T-helper 9 cell (primary cell): ENCODE measurements around the gene EPDR1.

Experiments
- DNase-seq: peaks from one replicate; pipeline ENCODE4 v3.0.0-alpha.2; 2020
- total RNA-seq, 2 donors: gene quantifications; one replicate each; lab custom pipeline; 2026; lab: John Stamatoyannopoulos, UW

The EPDR1 gene
- 0 reads per million in 2 donors for total RNA-seq

DNA sequence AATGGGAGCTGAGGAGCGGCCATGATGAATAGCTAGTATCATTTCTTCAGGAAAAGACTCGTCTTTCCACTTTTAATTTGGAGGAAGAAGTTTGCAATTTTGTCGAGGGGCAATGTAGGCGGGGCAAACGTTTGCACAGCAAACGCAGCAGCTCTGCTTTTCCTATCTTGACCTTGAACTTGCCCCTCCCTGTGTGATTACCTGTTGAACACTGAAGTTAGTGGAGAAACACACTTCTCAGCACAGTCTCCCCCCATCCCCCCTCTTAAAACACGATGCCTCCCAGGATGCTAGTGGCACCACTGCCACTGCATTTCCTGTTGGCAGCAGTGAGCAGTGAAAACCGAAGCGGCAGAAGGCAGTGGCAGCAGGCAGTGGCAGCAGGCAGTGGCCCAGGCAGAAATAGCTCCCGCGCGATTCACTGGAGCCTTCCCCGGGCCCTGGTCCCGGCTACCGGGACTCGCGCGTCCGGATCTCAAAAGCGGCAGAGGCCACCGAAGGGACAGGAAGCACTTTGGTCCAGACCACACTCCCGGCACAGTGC is at the start of gene EPDR1:
EPDR1 (plus strand) TSS at position 336 of the 544 bp plus-strand sequence. CDS start 300 bp downstream, outside the sequence.
- no peak for DNase-seq

DNA sequence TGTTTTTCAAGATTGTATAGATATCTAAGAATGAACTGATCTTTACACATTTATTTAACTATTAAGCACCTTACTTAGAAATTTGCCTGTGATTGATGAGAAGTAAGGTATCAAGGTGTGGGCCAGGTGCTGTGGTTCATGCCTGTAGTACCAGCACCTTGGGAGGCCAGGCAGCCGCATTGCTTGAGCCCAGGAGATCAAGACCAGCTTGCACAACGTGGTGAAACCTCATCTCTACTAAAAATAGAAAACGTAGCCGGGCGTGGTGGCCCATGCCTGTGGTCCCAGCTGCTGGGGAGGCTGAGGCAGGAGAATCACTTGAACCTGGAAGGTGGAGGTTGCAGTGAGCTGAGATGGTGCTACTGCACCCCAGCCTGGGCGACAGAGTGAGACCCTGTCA is 38.4 kb upstream of the EPDR1 start:
- no peak for DNase-seq

DNA sequence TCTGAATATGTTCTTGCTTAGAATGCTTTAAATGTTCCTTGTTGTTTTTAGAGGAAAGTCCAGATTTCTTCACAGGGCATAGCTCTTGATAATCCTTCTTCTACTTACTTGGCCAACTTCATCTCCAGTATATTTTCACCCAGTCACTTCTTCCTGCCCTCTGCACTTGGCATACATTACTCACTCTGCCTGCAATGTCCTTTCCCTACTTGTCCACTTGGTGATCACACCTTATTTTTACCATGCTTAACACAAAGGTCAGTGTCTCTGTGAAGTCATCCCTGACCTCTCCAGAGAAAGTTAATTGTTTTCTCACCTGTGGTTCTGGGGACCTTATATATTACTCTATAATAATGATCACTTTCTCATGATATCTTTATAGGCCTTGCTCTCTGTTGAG is 27.1 kb upstream of the EPDR1 start:
- DNase-seq = no peak

DNA sequence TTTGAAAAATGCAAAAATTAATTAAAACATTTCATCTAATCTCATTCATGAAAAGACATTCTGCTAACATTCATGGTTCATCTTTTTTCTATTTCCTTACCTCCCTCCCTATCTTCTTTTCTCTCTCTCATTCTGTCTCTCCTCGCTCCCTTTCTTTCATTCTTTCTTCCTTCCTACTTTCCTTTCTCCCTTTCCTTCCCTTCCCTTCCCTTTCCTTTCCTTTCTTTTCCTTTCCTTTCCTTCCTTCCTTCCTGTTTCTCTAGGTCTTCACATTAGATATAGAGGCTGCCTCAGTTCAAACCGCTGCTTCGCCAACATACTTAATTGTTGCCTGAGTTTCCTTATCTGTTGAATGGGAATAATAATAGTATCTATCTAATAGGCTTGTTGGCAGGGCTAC is 25.8 kb upstream of the EPDR1 start:
- DNase-seq = no peak

DNA sequence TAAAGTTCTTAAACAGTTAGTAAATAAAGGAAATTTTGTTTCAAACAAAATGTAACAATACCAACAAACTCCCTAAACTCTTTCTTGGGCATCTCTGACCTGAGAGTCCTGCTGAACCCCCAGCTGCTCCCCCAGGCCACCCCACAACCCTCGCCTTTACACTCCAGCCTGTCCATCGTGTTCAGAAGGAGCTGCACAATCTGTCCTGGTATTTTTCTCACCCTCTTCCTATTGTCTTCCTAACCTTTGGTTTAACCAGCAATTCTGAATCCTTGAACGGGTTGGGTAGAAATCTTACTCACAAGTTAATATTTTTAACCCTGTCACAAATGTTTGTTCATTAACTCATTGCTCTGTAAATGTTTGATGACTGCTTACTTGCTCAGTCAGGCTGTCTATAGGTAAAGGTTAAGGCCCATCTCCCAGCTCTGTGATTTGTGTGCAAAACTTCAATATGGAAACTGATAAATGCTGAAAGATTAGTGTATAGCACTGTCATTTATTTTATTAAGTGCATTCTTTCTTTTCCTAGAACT is 20.7 kb upstream of the EPDR1 start:
- no peak for DNase-seq

DNA sequence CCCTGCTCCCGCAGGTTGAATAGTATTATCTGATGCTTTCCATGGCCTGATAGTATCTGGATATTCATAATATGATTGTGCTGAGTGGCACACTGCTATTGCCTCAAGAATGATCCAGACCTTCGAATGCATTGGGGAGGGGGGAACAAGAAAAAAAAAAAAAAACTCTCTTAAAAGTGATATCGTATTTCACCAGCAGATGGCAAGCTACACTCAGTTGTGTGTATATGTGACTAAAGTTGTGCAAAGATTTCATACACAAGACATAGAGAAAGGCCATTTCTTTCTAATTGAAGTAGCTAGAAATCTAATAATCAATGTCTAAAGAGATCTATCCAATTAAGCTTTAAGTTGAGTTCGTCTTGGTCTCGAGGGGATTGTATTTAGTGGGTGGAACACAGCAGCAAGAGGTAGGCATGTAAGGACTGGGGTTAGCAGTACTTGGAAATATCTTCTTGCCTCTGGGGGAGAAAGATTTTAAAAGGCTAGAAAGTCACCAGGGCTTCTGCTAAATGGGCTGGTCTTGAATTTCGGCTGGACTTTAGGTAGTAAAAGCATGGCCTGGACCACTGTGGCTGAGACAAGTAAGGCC is 19.1 kb upstream of the EPDR1 start:
- DNase-seq = no peak

DNA sequence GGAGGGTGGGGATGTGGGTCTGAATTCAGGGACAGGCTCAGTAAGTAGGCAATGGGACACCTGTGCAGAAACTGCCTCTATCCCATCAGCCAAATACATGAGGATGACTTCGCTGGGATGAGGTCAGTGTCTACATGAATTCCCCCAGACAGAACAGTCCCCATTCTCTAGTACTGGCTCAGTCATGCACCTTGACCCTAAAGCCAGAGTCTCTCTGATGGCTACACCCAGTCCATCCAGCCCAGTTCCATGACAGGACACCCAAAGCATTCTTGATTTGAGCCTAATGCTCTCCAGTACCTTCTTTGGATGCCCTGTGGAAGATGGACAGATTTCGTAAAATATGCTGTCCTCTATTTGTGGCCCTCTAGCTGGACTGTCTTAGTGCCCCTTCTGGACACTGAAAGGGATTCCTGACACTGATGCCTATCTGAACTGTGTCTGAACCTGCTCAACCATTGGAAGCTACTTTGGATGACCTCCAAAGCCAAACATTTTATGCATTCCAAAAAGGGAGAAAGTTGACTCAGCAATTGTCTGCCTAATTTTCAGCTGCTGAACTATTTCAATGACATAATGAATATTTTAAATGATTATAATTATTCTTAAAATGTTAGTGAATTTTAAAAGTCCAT is 18.4 kb upstream of the EPDR1 start:
- no peak for DNase-seq

DNA sequence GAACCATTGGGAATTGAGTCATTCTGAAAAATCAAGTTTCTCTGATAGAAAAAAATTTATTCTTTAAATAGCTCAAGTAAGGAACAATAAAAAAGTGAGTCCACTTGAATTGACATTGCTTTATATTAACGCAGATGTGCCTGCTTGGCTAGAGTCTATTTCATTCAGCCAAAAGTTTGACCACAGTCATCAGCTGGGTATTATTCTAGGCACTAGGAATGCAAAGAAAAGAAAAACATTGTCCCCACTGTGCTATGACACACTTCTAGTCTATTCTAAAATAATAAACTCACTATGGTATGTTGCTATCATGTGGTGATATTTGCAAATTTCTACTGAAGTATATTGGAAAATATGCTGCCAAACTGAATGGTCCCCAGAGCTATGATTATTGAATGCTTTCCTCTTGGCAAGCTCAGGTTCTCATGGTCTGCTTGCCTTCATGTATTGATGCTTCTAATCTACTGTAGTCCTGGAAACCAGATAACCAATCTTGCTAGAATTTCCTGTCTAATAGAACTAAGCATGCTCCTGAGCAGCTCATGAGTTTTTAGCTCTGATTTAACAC is 12.1 kb upstream of the EPDR1 start:
- no peak for DNase-seq

DNA sequence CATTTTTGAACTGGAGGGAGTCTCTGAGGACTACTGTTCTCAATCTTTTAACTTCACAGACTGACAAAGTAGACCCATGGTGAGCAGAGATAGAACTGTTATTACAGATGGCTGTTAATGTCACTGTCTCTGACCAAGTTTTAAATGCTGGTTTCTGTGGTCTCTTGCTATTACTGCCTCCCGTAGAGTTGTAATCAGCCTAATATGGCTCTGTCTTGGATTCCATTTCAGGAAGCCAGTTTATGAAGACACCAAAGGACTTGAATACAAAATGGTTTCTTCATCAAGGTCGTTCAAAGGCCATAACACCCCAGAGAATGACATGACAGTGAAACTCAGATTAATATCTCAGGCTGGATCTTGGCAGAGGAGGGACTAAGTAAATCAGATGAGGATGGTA is 7.7 kb upstream of the EPDR1 start:
- no peak for DNase-seq

DNA sequence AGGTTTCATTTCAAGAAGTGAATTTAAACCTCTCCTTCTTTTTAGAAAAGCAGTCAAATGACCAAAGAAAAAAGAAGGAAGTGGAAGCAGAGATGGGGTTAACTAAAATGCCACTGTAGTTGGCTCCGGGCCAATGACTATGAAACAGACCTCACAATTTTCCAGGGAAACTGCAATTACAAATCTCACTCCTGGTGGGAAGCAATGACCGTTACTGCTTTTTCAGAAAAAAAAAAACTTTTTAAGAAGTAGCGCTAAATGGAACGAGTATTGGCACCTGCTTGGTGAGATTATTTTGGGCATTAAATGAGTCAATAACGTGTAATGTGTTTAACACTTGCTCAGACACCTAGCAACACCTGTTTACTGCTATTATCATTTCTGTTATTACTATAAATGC is 5.0 kb upstream of the EPDR1 start:
- no peak for DNase-seq

DNA sequence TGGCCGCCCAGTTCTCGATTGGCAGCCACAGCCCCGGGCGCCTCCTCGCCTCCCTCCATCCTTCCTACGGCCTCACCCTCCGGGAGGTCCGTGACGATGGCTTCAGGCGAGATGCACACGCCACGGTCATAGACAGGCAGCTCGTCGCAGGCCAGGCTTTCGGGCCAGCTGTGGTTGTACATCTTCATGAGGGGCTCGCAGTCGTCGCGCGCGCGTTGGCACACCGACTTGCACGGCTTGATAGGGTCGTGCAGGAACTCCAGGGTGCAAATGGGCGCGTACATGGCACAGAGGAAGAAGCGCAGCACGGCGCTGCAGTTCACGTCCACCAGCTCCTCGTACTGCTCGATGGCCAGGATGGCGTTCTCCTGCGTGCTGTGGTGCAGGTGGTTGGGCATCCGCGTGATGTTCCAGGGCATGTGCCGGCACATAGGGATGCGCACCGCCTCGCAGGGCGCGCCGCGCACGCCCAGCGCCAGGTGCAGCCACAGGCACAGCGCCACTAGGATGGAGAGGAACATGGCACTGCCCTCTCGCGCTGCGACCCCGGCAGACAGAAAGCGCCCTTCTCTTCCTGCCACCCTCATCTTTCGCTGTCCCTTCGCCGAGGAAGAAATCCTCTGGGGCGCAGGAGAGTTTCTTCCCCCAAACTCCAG is 4.3 kb upstream of the EPDR1 start:
- DNase-seq = no peak

DNA sequence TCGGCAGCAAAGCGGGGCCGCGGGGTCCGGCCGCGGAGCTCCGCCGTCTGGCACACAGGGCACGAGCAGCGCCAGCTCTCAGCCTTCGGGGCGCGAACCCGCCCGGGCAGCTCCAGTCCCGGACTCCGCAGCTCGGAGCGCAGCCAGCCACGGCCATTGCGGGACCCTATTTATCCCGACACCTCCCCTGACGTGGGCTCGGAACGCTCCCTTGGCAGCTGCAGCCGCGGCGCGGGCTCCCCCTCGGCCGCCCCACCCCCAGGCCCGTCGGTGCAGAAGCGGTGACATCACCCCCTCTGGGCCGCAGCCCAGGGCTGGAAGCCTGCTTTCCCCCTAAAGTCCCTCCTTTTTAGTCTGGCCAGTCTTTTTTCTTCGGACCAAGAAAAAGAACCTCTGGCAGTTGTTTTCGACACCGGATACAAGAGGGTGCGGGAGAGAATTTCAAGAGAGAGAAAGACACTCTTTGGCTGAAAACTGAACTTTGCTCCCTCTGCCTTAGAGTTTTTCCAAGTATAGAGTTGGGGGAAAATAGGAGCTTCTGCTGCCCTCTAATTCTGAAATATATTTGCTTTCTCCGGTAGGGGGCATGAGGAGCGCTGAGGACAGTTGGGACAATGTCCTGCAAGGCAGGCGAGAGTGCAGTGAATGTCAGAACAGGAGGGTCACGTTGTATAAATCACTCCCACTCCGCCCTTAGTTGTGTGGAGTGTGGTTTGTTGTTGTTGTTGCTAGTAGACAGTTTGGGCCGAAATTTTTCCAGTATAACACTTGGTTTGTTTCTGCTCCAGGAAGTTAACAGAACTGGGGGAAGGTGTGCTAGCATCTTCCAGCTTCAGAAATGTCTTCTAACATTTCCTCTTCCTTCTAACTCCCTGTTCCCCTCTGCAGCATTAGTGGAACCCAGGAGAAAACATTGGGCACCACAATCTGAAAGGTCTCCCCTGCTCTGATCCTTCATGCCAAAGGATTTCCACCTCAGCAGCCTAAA is 3.5 kb upstream of the EPDR1 start, which contains the start of gene SFRP4:
SFRP4 (minus strand) TSS at position 145 of the 988 bp plus-strand sequence. CDS start 280 bp downstream, outside the sequence.
- no peak for DNase-seq

DNA sequence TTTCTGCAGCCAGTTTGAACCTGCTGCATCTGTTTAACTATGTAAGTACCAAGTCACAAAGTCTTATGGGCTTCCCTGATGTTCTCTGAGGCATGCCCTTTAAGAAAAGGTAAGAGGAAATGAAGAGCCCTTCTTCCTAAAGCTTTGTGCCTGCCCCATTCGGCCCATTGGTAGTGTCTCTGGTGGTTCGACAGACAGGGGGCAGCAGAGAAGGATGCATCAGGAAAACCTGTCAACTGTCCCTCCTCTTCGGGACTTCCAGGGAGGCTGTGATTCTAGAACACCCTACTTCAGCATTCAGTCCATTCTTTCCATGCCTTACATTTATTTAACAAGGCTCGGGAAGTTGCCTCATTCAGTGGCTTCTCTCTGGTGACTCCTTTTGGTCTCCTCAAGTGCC is 1.9 kb upstream of the EPDR1 start:
- DNase-seq = no peak

DNA sequence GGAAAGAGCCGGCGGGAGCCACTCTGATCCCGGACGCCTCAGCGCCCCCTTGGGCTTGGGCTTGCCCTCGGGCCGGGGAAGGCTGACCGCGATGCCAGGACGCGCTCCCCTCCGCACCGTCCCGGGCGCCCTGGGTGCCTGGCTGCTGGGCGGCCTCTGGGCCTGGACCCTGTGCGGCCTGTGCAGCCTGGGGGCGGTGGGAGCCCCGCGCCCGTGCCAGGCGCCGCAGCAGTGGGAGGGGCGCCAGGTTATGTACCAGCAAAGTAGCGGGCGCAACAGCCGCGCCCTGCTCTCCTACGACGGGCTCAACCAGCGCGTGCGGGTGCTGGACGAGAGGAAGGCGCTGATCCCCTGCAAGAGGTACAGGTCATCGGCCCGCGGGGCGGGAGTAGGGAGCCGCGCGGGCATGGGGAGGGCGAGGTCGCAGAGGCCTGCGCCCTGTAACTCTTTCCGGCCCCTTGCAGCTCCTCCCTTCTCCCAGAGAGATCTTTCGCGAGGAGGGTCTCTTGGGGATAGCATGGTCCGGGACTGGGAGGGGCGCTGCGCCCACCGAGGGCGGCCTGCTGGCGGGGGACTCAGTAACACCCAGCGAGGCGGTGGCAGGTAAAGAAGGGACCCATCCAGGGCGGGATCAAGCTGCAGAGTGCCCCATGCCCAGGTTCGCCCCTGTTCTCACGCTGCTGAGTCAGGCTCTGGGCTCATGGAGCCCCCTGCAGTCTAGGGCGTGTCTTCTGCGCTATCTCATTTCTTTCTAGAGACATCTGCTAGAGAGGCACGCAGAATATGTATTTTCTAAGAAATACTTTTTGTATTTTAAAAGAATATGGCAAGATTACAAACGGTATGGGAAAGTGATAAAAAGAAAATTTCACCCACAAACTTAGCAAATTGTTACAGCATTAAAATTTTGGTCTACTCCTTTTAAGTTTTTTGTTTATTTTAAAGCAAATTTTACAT is 687 bp downstream of the EPDR1 start:
- DNase-seq = no peak

DNA sequence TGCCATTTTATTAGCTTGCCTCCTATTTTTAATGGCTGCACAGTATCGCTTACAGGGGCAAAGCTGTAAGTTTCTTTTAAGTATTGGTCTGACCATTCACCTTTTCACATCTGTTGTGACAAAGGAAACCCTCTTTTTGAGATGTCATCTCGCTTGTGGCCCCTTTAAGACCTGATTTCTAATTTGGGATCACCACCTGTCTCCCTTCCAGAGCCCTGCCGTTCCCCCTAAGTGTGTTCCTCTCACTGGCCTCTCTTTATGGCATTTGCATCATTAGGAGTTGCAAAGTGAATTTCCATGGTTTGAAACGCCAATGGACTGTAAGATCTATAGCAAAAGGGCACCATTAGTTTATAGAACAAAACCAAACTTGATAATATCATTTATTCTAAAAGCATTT is 1.4 kb downstream of the EPDR1 start:
- DNase-seq = no peak

DNA sequence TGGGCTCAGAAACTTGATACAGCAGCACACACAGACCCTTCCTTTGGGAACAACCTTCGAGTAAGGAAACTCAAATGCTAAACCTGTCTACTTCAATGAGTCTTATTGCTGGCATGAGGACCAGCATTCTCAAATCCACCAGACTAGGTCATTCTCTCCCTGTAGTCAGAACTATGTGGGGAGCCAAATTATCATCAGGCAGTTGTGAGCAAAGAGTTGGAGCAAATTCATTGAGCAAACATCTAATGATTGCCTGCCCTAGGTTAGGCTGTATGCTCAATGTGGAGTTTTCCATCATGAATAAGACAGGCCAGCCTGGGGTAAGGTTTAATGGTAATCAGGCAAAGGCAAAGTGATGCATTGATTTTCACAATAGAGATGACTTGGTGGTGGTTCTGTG is 3.6 kb downstream of the EPDR1 start:
- DNase-seq = no peak

DNA sequence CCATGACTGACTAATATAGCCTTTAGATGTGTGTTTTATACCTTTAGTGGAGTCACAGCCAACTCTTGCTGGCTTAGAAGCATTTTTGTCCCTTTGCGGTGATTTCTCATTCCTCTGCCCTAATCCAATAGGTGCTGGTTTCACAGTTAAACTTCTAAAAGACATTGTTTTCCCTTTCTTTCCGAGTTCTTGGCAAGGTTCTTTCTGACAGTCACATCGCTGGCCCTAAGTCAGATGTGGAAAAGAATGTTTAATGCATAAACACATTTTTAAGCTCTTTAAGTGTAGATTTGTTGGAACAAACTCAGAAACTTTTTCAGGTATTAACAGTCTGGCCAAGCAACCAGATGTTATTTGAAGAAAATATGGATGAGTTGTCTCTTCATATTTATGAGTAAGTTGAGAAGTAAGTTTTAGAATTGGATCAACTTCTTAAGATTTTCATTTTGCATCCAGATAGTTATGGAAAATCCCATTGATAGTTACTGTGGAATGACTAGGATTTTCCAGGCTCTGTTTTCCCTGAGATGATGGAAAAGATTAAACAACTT is 4.1 kb downstream of the EPDR1 start:
- DNase-seq = no peak

DNA sequence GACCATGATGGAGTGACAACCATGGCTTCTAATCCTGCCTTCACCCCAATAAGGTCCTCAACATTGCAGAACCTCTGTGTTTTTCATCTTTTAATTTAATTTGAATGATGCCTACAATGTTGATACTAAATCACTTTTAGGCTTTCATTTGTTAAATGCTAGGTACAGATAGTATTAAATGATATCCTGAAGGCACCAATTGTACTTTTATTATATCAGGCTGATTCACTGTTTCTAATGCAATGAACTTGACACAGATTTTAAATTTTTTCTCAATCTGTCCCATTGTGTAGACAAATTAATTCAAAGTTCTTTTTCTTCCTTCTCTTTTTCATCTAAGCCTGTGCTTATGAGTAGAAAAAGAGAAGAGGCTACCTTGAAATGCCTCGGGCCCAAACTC is 5.2 kb downstream of the EPDR1 start:
- no peak for DNase-seq

DNA sequence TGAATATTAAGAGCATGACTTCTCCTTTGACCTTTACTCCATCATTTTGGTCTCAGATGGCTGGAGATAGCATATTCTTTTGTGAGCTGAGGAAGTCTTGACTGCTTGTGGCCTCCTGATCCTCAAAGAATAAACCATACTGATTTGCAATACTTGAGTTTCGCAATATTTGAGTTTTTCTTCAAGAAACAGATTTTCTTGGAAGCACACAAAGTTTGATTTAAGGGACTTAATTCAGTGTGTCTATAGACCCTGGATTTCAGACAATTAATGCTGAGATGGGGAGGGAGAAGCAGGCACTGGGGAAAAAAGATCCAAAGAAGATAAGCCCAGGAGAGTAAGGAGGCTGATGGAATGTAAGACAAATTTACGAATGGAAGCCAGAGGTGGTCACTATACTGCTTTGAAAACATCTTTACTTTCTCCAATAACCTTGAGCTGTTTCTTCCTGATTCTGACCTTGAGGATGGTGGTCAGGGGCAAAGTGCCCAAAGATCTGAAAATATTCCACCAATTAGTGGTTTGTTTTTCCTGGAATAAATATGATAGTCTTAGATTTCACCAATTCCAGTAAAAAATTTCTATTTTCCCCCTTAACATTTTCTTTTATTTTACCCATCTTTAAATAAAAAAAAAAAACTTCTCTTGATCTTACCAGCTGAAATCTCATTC is 7.5 kb downstream of the EPDR1 start:
- DNase-seq = no peak

DNA sequence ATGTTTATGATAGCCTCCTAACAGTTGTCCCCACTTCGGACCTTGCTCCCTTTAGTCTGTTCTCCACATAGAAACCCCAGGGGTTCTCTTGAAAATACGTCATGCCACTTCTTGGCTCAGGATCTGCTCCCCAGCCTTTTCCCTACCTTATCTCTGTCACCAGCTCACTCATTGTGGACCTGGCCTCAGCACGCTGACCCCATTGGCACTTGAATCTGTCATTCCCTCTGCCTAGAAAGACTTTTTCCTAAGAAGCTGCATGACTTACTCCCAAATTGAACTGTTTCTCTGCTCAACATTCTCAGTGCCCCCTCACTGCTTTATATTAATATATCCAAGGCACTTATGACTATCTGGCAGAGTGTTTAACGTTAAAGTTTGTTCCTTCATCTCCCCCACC is 8.4 kb downstream of the EPDR1 start:
- no peak for DNase-seq
